GM12892 (cell line): ENCODE results near the gene SNAPC4.

Experiments used
- POLR2A ChIP-seq: IDR thresholded peaks from 2 replicates; pipeline ENCODE4 v1.6.1; 2011; ENCODE audit warnings: low read depth, low read length, control low read depth
- POLR2AphosphoS5 ChIP-seq: IDR thresholded peaks from 2 replicates; pipeline ENCODE4 v1.6.1; 2011; ENCODE audit warnings: low read depth, low read length, control low read depth
- TAF1 ChIP-seq: IDR thresholded peaks from 2 replicates; pipeline ENCODE4 v1.6.1; 2011; ENCODE audit warnings: low read depth, mild to moderate bottlenecking, control low read depth, low read length, borderline replicate concordance

GRCh38 chr9:136412962-136413361 is 13.0 kb upstream of the SNAPC4 start:
- TF ChIP-seq POLR2AphosphoS5: no peak
- TF ChIP-seq POLR2A: no peak
- no peak for TF ChIP-seq TAF1
